Thoracic aorta (tissue), 2 donors: ENCODE results near the gene STAB2. TPM values are rescaled to one million over a fixed set of nuclear protein-coding genes. Genes with fewer than 3 reads are reported as not detected.

Experiments used
- ATAC-seq: fragments of 150-250 bp; one replicate; pipeline ENCODE4 v1.8.0; 2017; ENCODE audit warnings: low read depth; ENCODE audit not compliant: insufficient number of reproducible peaks, low FRiP score
- DNase-seq: peaks from one replicate; pipeline ENCODE4 v3.0.0-alpha.2; 2020; ENCODE audit warnings: low spot score
- H3K27ac ChIP-seq, 2 donors: fragments of 200-600 bp; sonication (generic); 1 replicate in 1 of 2; 2 replicates in 1 of 2; pipeline ENCODE4 v1.5.1; 2016; ENCODE audit warnings: mild to moderate bottlenecking in 2 of 2, moderate library complexity in 2 of 2
- H3K27me3 ChIP-seq: fragments of 200-600 bp; sonication (generic); replicated peaks from 2 replicates; pipeline ENCODE4 v1.6.0; 2016; ENCODE audit warnings: mild to moderate bottlenecking; ENCODE audit not compliant: insufficient read depth
- H3K36me3 ChIP-seq: fragments of 200-600 bp; sonication (generic); one replicate; pipeline ENCODE4 v1.5.1; 2016
- H3K4me1 ChIP-seq, 2 donors: fragments of 200-600 bp; sonication (generic); 1 replicate in 1 of 2; 2 replicates in 1 of 2; pipeline versions ENCODE4 v1.5.1 to v1.6.0; 2016; ENCODE audit warnings: low read depth in 2 of 2, mild to moderate bottlenecking in 1 of 2; ENCODE audit not compliant: control insufficient read depth in 1 of 2
- H3K4me3 ChIP-seq: fragments of 200-600 bp; sonication (generic); 2 replicates; pipeline ENCODE4 v1.5.1; 2016; ENCODE audit warnings: mild to moderate bottlenecking
- H3K9me3 ChIP-seq: fragments of 200-600 bp; sonication (generic); 2 replicates; pipeline ENCODE4 v1.5.1; 2016
- total RNA-seq, 2 donors: library from RNA; depleted of rRNA; stranded (reverse); fragments of >200 nt; gene quantifications; one replicate each; pipeline versions ENCODE4 v1.1.0 to v1.2.3, GENCODE V29; 2016
- TF ChIP-seq, protein P1 (sequence below): fragments of 200-600 bp; sonication (generic); IDR thresholded peaks from one replicate; pipeline ENCODE4 v1.5.1; 2019; ENCODE audit warnings: antibody characterized with exemption

Gene STAB2
- total RNA-seq, 2 donors from 2014 or later, result not detected

DNA sequence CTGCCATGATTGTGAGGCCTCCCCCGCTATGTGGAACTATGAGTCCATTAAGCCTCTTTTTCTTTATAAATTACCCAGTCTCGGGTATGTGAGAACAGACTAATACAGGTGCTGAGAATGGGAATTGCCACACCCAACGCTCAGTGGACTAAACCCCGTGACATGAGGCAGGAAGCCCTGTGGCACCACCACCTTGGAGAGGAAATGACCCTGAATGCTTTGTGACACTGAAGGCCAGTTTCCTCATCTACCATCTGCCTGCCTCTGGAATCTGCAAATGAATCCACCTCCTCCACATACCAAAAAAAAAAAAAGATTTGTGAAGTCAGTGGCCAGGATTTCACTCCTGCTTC lies 212.4 kb downstream of the STAB2 start:
- TF ChIP-seq, protein P1, sequence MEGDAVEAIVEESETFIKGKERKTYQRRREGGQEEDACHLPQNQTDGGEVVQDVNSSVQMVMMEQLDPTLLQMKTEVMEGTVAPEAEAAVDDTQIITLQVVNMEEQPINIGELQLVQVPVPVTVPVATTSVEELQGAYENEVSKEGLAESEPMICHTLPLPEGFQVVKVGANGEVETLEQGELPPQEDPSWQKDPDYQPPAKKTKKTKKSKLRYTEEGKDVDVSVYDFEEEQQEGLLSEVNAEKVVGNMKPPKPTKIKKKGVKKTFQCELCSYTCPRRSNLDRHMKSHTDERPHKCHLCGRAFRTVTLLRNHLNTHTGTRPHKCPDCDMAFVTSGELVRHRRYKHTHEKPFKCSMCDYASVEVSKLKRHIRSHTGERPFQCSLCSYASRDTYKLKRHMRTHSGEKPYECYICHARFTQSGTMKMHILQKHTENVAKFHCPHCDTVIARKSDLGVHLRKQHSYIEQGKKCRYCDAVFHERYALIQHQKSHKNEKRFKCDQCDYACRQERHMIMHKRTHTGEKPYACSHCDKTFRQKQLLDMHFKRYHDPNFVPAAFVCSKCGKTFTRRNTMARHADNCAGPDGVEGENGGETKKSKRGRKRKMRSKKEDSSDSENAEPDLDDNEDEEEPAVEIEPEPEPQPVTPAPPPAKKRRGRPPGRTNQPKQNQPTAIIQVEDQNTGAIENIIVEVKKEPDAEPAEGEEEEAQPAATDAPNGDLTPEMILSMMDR, result no peak
- Histone ChIP-seq H3K9me3 (no peaks in the 10 kb centered on the region), H3K27me3 (no peaks in the 10 kb centered on the region), H3K4me1 (peaks cover 21 to 41% of the 10 kb centered on the region in 2 donors), H3K4me3 (no peak overlapping the region), H3K36me3 (peaks cover 29% of the 10 kb centered on the region), H3K27ac (peak overlapping the region; percentile 69 to 75)
- no peak for DNase-seq
- no peak for ATAC-seq

DNA sequence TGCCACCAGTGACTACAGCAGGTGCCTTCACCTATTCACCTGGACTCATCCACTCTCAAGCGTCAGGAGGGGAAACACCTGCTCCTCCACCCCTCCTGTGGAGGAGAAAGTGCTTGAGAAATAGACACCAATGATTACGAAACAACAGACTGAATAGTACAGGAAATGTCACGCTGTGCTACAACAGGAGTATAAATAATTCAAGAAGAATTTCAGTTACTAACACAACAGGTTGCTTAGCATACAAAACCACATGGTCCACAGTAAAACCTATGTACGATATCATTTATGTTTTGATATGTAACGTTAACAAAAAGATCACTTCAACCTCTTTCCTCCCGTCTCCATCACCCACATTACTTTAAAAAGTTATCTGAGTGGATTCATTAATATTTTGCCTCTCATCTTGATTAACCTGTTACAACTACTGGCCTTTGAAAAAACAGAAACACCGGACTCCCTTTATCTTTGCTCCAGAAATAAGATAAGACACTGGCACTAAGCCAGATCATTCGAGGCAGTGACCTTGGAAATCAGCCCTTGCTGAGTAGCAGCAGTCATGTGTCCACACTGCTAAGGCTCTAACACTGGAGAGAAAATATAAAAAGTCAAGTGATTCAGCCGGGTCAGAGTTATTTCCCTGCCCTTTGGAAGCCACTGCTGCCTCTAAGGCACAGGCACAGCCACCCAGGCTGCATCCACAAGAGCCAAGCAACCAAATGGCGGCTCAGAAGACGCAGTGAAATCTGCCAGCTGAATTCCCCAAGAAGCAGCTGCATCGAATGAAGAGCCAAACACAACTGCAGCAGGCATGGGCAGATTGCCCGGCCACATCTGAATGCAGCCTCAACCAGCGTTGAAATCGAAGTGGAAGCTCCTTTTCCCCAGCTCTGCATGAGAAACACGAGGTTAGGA lies 213.0 kb downstream of the STAB2 start:
- peak overlapping the region; percentile 69 to 75 for H3K27ac ChIP-seq
- H3K4me1 ChIP-seq, result peaks cover 27 to 47% of the 10 kb centered on the region in 2 donors
- peak overlapping the region; percentile 32 for H3K4me3 ChIP-seq
- no peaks in the 10 kb centered on the region for H3K27me3 ChIP-seq
- no peaks in the 10 kb centered on the region for H3K9me3 ChIP-seq
- ATAC-seq (peak; percentile 62), DNase-seq (no peak)
- TF ChIP-seq, protein P1, result no peak
- H3K36me3 ChIP-seq, result peaks cover 24% of the 10 kb centered on the region

DNA sequence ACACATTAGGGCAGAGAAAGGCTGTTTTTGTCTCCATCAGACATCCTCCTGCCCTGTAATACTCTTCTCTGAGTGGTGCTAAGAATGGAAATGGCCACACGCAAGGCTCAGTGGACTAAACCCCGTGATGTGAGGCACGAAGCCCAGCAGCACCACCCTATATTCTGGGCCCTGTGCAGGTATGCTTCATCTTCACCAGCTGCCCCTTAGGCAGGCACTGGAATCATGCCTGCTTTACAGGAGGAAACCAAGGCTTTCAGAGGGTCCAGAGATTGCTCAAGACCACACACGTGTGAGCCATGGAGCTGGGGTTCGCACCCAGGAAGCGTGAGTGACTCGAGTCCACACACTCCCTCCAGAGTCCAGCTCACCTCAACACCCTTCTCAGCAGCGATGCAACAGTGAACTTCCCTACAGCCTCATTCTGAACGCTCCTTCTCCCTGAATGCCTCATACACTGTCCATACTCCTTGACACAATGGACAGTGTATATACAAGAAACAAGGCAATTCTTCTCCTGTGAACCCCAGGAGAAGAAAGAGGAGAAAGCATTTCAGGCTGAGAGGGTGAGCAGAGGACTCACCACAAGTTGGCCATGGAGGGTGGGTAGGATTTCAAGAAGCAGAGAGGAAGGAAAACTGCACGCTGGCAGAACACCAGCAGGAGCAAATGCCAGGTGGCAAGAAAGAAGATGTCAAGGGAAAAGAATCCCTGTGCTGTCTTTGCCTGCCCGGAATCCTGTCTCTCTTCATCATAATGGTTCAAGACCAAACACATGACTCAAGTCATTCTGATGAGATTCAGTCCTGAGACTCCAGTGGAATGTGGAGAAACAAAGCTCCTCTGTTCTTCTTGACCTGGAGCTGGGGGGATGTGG lies 214.9 kb downstream of the STAB2 start:
- peak overlapping the region; percentile 33 to 42 for H3K27ac ChIP-seq
- DNase-seq (no peak), ATAC-seq (no peak)
- H3K9me3 ChIP-seq, result no peaks in the 10 kb centered on the region
- H3K4me3 ChIP-seq, result no peak overlapping the region
- peaks cover 39 to 65% of the 10 kb centered on the region in 2 donors for H3K4me1 ChIP-seq
- H3K27me3 ChIP-seq, result no peaks in the 10 kb centered on the region
- TF ChIP-seq, protein P1, result no peak
- H3K36me3 ChIP-seq, result peaks cover 12% of the 10 kb centered on the region

DNA sequence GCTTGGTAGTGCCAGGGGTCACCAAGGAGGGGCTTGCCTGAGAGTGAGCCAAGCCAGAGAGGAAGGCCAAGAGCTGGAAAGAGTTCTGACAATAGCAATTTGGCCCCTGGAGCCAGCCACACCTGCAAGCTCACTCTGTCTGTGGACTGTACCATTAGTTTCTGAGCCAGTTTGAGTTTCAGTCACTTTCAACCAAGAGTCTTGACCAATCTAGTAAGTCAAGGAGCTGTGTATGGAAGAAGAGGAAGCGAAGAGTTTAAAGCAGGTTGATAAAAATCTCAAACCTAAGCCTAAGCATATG lies 215.5 kb downstream of the STAB2 start:
- peaks cover 10% of the 10 kb centered on the region for H3K36me3 ChIP-seq
- H3K9me3 ChIP-seq, result no peaks in the 10 kb centered on the region
- peaks cover 43 to 71% of the 10 kb centered on the region in 2 donors for H3K4me1 ChIP-seq
- DNase-seq (no peak), ATAC-seq (no peak)
- no peaks in the 10 kb centered on the region for H3K27me3 ChIP-seq
- TF ChIP-seq, protein P1, result no peak
- H3K27ac ChIP-seq, result peak overlapping the region; percentile 33 to 42
- no peak overlapping the region for H3K4me3 ChIP-seq

DNA sequence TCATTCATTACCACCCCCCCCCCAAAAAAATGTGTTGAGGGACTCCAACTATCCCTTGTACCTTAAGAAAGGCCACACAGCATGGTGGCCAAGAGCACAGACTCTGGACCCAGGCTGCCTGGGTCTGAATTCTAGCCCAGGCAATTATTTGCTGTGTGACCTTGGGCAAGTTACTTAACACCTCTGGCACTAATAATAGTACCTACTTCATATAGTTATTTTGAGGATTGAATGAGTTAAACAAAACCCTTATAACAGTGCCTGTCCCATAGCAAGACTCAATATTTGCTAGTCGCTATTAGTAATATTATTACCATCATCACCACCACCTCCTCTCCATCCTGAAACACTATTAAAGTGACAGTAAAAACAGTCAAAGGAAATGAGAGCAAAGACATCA lies 216.8 kb downstream of the STAB2 start:
- TF ChIP-seq, protein P1, result no peak
- H3K4me1 ChIP-seq, result peaks cover 53 to 84% of the 10 kb centered on the region in 2 donors

More for the DNA sequence above, 216.8 kb downstream of the STAB2 start:
- ATAC-seq (no peak), DNase-seq (no peak)
- peaks cover under 1% of the 10 kb centered on the region for H3K36me3 ChIP-seq
- H3K27ac ChIP-seq, result peak overlapping the region in 1 of 2 donors; percentile 69
- no peaks in the 10 kb centered on the region for H3K9me3 ChIP-seq
- no peaks in the 10 kb centered on the region for H3K27me3 ChIP-seq
- no peak overlapping the region for H3K4me3 ChIP-seq
